A673 (cell line): ENCODE measurements around the gene HLA-DQB1. TPM values are rescaled to one million over a fixed set of nuclear protein-coding genes. Genes with fewer than 3 reads are reported as not detected.

Experiments used
- BruUV-seq: library from RNA; stranded (reverse); fragments of 400-500 nt; replicated peaks from 2 replicates; lab custom pipeline; 2021; lab: Mats Ljungman, UMichigan
- CTCF ChIA-PET: fragments of 300-600 bp; sonication (Branson Sonifier 250); formaldehyde crosslinking; loops from one replicate; lab custom pipeline; 2022; ENCODE audit warnings: antibody characterized with exemption; lab: Charles Lee
- POLR2A ChIA-PET: fragments of 300-600 bp; sonication (Branson Sonifier 250); formaldehyde crosslinking; loops from one replicate; lab custom pipeline; 2022; ENCODE audit warnings: antibody characterized with exemption; ENCODE audit not compliant: low non-redundant PET; lab: Charles Lee
- DNase-seq: peaks from one replicate; pipeline ENCODE4 v3.0.0-alpha.2; 2015; ENCODE audit warnings: low spot score
- H3K27ac ChIP-seq: fragments of 200-600 bp; sonication (generic); 2 replicates; pipeline ENCODE4 v1.5.1; 2016; ENCODE audit warnings: mixed run types, low read depth, mild to moderate bottlenecking, mixed read lengths, antibody characterized with exemption, low read length; ENCODE audit not compliant: poor library complexity, severe bottlenecking
- H3K27me3 ChIP-seq: fragments of 200-600 bp; sonication (generic); replicated peaks from 2 replicates; pipeline ENCODE4 v1.6.1; 2017; ENCODE audit warnings: mixed run types, low read depth, mild to moderate bottlenecking, mixed read lengths, antibody characterized with exemption, low read length; ENCODE audit not compliant: insufficient read depth, poor library complexity
- H3K36me3 ChIP-seq: fragments of 200-600 bp; sonication (generic); 2 replicates; pipeline ENCODE4 v1.6.1; 2016; ENCODE audit warnings: mixed run types, mild to moderate bottlenecking, mixed read lengths, antibody characterized with exemption, low read length; ENCODE audit not compliant: insufficient read depth, poor library complexity, severe bottlenecking
- H3K4me1 ChIP-seq: fragments of 200-600 bp; sonication (generic); 2 replicates; pipeline ENCODE4 v1.6.1; 2017; ENCODE audit warnings: mixed run types, mild to moderate bottlenecking, mixed read lengths, antibody characterized with exemption, low read length; ENCODE audit not compliant: insufficient read depth, poor library complexity, severe bottlenecking
- H3K4me3 ChIP-seq: fragments of 200-600 bp; sonication (generic); 2 replicates; pipeline ENCODE4 v1.5.1; 2016; ENCODE audit warnings: low read depth, mixed run types, mild to moderate bottlenecking, mixed read lengths, low read length; ENCODE audit not compliant: poor library complexity, severe bottlenecking
- H3K9me3 ChIP-seq: fragments of 200-600 bp; sonication (generic); 2 replicates; pipeline ENCODE4 v1.6.1; 2016; ENCODE audit warnings: mixed run types, low read depth, mild to moderate bottlenecking, mixed read lengths, antibody characterized with exemption, low read length; ENCODE audit not compliant: poor library complexity, severe bottlenecking
- CTCF ChIP-seq: fragments of 300-800, 200-600 bp; sonication (generic); conservative IDR thresholded peaks from 2 replicates; pipeline ENCODE4 v1.5.1; 2017; ENCODE audit warnings: low read depth, mild to moderate bottlenecking, antibody characterized with exemption, low read length, moderate library complexity, mixed read lengths
- EZH2 ChIP-seq: fragments of 200-600 bp; sonication (generic); IDR thresholded peaks from 2 replicates; pipeline ENCODE4 v1.6.1; 2017; ENCODE audit warnings: borderline replicate concordance, low read depth, mild to moderate bottlenecking, mixed read lengths, antibody characterized with exemption, low read length; ENCODE audit not compliant: poor library complexity, severe bottlenecking
- intact Hi-C: fragments of 100-400 bp; cut with micrococcal nuclease; formaldehyde crosslinking; loops from one replicate; pipeline ENCODE4 v1.10.0; 2022; ENCODE audit not compliant: unreplicated experiment
- total RNA-seq: library from RNA; stranded (reverse); gene quantifications from 2 replicates; pipeline ENCODE4 v1.2.3, GENCODE V29; 2021

HLA-DQB1 gene
- total RNA-seq, 1 experiment from 2014 or later = not detected

- Histone ChIP-seq H3K4me3 (no peak overlapping the region), H3K27ac (no peak overlapping the region), H3K27me3 (no peaks in the 10 kb centered on the region), H3K9me3 (no peaks in the 10 kb centered on the region), H3K36me3 (no peaks in the 10 kb centered on the region), H3K4me1 (no peaks in the 10 kb centered on the region)
- no peak for DNase-seq
- TF ChIP-seq EZH2 (no peak), CTCF (no peak)
- BruUV-seq = no TSS peak
- ChIA-PET CTCF (no interaction called here), POLR2A (no interaction called here)
- intact Hi-C loops = no loop called here
These were observed 25.3 kb downstream of the HLA-DQB1 start for GRCh38 chr6:32641122-32641521.

- Histone ChIP-seq H3K27ac (no peak overlapping the region), H3K36me3 (no peaks in the 10 kb centered on the region), H3K9me3 (no peaks in the 10 kb centered on the region), H3K27me3 (no peaks in the 10 kb centered on the region), H3K4me1 (no peaks in the 10 kb centered on the region), H3K4me3 (no peak overlapping the region)
- CTCF ChIA-PET = no interaction called here
- DNase-seq = no peak
- no TSS peak for BruUV-seq
- TF ChIP-seq CTCF (no peak), EZH2 (no peak)
- POLR2A ChIA-PET = no interaction called here
- intact Hi-C loops = no loop called here
These were observed 26.7 kb downstream of the HLA-DQB1 start for GRCh38 chr6:32639440-32640394.

GRCh38 chr6:32638532-32639219, 27.8 kb downstream of the HLA-DQB1 start:
- Histone ChIP-seq H3K4me3 (no peak overlapping the region), H3K4me1 (no peaks in the 10 kb centered on the region), H3K9me3 (no peaks in the 10 kb centered on the region), H3K27ac (no peak overlapping the region), H3K36me3 (no peaks in the 10 kb centered on the region), H3K27me3 (no peaks in the 10 kb centered on the region)
- no TSS peak for BruUV-seq
- ChIA-PET POLR2A (no interaction called here), CTCF (no interaction called here)
- intact Hi-C loops = no loop called here
- TF ChIP-seq CTCF (no peak), EZH2 (no peak)
- DNase-seq = no peak
